SIG-M5 treated with dmso at 0.1 percent for 504 hours (cell line): ENCODE data around the gene ZFPL1.
A peak's percentile ranks its signal among the peaks of the same experiment; 100 is the strongest.
"Not testable (repeated sequence)": the region's sequence is repeated elsewhere in the genome, so short reads cannot be mapped to it uniquely, and the experiment has no call there.

Experiments used
- DNase-seq: peaks from one replicate; lab custom pipeline; 2025; ENCODE audit not compliant: unreplicated experiment; lab: John Stamatoyannopoulos, UW

Gene ZFPL1

GRCh38 chr11:65113839-65114238, 29.8 kb downstream of the ZFPL1 start:
- no peak for DNase-seq

GRCh38 chr11:65114538-65115171, 30.6 kb downstream of the ZFPL1 start:
- DNase-seq = no peak

- no peak for DNase-seq
Observed at GRCh38 chr11:65115361-65116082, 31.5 kb downstream of the ZFPL1 start.

- DNase-seq = no peak
Observed at GRCh38 chr11:65116370-65117205, 32.6 kb downstream of the ZFPL1 start.

- peak; percentile 95 for DNase-seq
Observed at GRCh38 chr11:65117206-65118096, 33.4 kb downstream of the ZFPL1 start, which contains the start of gene ZNHIT2. Gene ZNHIT2, minus strand, starts transcription at chr11:65117701. Its CDS starts 48 bp downstream, at chr11:65117653.

- DNase-seq = no peak
Observed at GRCh38 chr11:65118097-65118837, 34.2 kb downstream of the ZFPL1 start.

GRCh38 chr11:65118891-65119669, 35.1 kb downstream of the ZFPL1 start:
- not testable (repeated sequence) for DNase-seq

GRCh38 chr11:65119670-65119995, 35.6 kb downstream of the ZFPL1 start:
- DNase-seq = no peak

DNA sequence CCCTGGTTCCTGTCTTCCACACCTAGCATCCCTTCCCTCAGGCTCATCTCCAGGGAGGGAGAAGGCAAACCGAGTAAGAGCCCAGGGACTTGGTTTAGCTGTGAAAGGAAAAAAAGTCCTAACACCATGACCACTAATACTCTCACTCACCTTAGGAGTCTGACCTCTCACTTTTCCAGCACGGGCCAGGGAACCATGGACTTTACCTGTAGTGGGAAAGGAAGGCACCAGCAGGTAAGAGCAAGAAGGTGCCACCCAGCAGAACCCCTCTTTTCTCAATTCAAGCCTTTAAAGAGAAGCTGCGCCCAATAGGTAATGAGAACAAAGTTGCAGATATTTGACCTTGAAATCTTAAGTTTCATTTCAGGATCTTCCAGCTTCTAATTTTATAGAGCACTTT, 36.8 kb downstream of the ZFPL1 start:
- no peak for DNase-seq

DNA sequence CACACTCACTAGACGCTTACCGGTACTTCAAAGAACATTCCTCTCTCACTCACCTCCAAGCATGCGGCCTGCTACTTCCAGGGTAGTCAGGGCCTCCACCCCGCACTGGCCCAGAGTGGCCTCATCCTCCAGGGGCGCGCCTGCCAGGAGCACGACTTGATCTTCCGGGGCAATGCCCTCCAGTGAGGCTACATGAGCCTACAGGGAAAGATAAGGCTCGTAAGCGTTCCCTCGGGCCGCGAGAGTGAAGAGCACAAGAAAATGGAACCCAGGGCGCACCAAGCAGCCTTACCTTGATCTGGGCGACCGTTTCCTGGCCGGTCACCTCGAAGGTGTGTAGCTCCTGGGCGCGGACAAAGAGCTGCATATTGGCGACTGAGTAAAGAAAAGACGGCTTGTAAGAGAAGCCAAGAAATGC, 37.4 kb downstream of the ZFPL1 start:
- no peak for DNase-seq

GRCh38 chr11:65121865-65122696, 38.1 kb downstream of the ZFPL1 start, which contains the start of the genes FAU and MRPL49:
Gene FAU, minus strand, starts transcription at chr11:65122134. Its CDS starts 321 bp downstream, at chr11:65121813.
Gene MRPL49, plus strand, starts transcription at chr11:65122321. Its CDS starts 26 bp downstream, at chr11:65122347.
- peak; percentile 98 for DNase-seq

DNA sequence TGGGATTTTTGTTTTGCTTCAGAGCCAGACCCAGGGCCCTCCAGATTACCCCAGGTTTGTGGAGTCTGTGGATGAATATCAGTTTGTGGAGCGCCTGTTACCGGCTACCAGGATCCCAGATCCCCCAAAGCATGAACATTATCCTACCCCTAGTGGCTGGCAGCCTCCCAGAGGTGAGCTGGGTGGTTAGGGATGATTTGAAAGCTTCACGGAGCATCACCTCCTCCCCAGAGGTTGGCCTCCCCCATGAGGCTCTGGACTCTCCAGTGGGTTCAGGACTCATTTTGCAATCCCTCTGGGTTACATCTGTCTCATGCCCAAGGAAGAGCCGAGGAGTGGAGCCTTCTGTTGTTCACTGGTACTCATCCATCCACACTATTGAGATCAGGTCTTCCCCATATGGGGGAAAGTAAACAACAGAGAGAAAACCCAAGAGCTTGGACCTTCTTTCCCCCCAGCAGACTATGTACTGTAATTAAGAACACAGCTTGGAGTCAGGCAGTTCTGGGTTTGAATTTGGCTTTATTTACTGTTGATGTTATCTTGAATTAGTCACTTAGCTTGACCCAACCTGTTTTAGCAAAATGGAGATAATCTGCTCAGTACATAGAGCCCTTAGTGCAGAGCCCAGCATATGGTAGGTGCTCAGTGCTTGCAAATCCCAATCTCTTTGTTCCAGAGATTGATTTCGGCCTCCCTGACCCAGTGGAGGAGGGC, 40.6 kb downstream of the ZFPL1 start:
- DNase-seq = no peak

GRCh38 chr11:65125197-65126056, 41.4 kb downstream of the ZFPL1 start:
- DNase-seq = no peak

GRCh38 chr11:65126624-65127274, 42.7 kb downstream of the ZFPL1 start:
- no peak for DNase-seq

GRCh38 chr11:65127473-65128181, 43.6 kb downstream of the ZFPL1 start:
- no peak for DNase-seq
